Measurements from ENCODE around the gene TMEM256.

TMEM256 gene

DNA sequence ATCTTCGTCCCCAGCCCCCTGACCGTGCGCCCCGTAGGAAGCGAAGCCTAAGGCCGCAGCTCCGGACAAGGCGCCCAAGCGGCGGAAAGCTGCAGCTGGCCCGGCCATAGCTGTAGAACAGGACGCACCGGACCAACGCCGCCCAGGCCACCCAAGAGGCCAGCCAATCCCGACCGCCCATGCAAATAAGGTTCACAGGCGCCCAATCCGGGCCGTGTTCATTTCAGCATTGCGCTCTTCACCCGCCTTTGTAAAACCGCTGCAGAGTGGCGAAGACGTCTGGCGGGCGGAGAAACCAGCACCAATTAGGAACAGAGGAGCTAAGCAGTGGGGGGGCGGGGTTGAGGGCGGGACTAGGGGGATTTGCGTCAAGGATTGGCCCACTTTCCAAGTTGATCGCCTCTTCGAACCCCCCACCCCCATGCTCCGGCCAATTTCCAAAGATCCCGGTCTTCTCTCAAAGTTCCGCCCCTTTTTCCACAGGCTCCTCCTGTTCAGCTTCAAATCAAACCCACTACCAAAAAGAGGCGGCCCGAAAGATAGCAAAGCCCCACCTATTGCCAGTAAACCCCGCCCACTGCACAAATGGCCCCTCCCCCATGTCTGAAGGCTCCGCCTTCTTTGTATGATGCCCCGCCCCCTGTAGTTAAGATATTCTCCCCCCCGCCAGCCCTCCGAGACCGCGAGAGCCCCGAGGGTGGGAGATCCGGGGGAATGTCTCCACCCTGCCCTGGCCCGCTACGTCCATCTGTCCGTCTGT, at the start of gene TMEM256:
TMEM256 (minus strand) TSS at position 121 of the 760 bp plus-strand sequence; CDS start at position 108, 13 bp downstream.
- peak; percentile 100 for DNase-seq

DNA sequence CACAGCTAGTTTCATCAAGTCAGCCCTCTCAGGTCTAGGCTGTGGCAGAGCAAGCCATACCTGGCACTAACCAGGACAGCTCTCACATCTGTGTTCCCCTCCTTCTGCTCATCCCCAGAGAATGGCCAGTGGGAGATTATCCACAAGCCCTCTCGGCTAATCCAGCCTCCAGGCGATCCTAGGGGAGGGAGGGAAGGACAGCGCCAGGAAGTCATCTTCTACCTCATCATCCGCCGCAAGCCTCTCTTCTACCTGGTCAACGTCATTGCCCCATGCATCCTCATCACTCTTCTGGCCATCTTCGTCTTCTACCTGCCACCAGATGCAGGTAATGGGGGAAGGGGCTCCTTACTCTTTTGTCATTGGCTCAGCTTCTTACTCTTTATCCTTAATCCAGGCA, 44.6 kb upstream of the TMEM256 start:
- no peak for DNase-seq

- no peak for DNase-seq
These were observed 41.7 kb upstream of the TMEM256 start for GRCh38 chr17:7445619-7445968.

DNA sequence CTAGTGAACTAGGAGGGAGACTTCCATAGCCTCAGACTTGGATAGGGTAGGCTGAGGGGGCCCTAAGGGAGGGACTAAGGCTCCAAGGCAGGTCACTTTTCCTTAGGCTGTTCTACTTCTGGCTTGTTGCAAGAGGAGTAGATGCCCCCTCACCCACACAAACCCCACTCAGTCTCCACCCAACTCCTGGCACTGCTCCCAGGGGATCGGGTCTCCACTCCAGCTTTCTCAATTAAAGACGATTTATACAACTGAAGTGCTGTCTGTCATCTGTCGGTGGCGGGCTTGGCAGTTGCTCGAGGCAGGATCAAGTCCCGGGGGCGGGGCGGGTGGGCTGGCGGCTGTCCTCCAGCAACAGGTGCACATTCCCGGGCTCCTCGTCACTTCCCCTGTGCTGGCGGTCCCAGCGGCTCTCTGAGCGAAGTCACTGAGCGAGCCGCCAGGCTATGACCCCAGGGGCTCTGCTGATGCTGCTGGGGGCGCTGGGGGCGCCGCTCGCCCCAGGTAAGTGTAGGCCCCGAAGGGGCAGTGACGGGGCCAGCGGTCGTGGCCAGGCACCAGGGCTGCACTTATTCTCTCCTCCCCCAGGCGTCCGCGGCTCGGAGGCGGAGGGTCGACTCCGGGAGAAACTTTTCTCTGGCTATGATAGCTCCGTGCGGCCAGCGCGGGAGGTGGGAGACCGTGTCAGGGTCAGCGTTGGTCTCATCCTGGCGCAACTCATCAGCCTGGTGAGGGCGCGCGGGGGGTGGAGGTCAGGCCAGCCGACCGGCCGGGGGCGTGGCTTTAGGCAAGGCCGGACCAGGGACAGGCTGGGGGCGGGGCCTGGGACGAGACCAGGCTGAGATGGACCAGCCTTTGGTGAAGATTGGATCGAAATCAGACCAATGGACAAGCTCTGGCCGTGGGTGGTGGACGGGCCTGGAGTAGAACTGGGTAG, 41.1 kb upstream of the TMEM256 start, which contains the start of gene CHRNB1:
CHRNB1 (plus strand) TSS at position 380 of the 937 bp plus-strand sequence; CDS start at position 447, 67 bp downstream.
- peak; percentile 84 for DNase-seq

DNA sequence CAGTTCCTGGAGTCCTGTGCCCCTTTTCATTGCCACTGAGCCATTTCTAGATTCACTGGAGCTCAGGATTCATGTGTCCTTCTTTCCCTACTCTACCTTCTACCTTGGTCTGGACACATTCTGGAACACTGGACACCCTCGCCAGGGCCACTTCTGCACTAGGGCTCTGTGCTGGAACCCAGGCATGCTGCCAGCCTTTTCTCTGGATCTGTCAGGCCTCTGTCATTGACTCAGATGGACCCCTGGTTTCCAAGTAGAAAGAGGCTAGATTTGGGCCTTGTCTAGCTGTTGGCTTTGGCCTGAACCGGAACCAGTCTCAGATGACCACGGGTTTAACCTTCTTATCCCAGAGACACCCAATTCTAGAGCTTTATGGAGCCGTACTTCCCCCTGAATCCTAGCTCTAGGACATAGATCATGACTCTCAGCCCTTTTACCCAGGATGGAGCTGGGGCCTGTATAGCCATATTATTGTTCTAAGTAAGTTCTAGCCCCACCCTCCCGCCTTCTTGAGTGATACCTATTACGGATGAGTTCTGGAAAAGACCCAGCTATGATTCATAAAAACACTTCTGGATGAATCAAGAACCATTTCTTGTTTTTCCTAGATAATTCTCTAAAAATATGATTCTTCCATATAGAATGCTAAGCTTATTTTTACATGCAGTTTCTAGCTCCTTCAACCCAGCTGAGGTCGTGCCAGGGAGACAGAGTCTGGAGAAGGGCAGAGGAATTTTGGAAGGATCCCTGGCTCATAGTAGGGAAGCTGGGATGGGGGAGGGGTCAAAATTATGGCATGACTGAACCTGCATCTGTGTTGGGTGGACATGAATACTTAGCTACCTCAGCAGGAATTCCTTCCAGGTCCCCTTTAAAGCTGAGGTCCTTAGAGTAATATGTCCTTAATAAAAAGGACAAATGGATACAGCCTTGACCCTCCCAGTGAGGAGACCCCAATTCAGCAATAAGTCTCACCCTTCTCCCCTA, 39.9 kb upstream of the TMEM256 start:
- no peak for DNase-seq

DNA sequence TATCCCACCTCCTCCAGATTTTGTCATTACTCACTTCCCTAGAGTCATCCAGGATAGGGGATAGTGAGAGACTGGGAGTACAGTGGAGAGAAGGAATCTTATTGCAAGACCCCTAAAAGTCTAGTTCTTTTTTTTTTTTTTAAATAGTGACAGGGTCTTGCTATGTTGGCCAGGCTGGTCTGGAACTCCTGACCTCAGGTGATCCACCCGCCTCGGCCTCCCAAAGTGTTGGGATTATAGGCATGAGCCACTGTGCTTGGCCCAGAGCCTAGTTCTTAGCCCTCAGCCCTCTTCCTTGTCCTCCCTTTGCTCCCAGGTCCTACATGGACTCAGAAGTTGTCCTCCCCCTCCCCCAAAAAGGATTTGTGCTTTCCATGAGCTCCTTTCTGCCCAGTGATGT, 38.2 kb upstream of the TMEM256 start:
- no peak for DNase-seq

GRCh38 chr17:7441266-7441665, 37.4 kb upstream of the TMEM256 start:
- DNase-seq: no peak

DNA sequence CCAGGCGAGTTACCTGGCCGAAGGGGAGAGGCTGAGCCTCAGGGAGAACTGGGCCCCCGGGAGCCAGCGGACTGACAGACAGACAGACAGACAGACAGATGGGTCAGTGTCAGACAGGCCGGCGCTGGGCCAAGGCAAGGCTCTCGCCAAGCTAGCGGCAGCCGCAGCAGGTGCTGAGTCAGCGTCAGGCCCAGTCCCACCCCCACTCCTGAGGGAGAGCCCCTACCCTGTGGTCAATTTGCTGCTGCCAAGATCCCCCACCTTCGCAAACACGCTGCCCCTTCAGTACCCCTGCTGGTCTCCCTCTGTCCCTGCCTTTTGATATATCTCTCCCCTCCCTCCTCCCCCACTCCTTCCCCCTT, 36.9 kb upstream of the TMEM256 start:
- DNase-seq: peak; percentile 83

GRCh38 chr17:7440113-7440833, 36.4 kb upstream of the TMEM256 start:
- DNase-seq: peak; percentile 75

DNA sequence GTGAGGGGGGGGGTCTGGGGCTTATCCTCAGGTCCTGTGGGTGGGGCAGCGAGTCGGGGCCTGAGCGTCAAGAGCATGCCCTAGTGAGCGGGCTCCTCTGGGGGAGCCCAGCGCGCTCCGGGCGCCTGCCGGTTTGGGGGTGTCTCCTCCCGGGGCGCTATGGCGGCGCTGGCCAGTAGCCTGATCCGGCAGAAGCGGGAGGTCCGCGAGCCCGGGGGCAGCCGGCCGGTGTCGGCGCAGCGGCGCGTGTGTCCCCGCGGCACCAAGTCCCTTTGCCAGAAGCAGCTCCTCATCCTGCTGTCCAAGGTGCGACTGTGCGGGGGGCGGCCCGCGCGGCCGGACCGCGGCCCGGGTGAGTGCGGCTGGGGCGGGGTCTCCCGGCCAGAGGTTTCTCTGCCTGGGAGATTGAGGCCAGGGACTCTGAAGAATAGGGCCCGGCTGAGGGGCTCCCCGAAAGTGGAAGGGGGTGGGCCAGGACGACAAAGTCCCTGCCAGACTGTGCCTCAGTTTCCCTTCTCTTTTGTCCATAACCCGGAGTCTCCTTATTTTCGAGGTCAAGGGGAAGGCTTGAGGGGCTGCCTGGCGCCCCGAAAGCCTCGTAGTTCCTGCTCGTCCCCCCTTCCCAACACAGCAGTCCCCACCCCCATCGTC, 35.7 kb upstream of the TMEM256 start, which contains the start of gene FGF11:
FGF11 (plus strand) TSS at position 51 of the 651 bp plus-strand sequence; CDS start at position 160, 109 bp downstream.
- DNase-seq: no peak

GRCh38 chr17:7438656-7439460, 35.0 kb upstream of the TMEM256 start:
- DNase-seq: no peak

- DNase-seq: peak; percentile 76
These were observed 34.2 kb upstream of the TMEM256 start for GRCh38 chr17:7437950-7438614.

- no peak for DNase-seq
These were observed 33.5 kb upstream of the TMEM256 start for GRCh38 chr17:7437369-7437863.

DNA sequence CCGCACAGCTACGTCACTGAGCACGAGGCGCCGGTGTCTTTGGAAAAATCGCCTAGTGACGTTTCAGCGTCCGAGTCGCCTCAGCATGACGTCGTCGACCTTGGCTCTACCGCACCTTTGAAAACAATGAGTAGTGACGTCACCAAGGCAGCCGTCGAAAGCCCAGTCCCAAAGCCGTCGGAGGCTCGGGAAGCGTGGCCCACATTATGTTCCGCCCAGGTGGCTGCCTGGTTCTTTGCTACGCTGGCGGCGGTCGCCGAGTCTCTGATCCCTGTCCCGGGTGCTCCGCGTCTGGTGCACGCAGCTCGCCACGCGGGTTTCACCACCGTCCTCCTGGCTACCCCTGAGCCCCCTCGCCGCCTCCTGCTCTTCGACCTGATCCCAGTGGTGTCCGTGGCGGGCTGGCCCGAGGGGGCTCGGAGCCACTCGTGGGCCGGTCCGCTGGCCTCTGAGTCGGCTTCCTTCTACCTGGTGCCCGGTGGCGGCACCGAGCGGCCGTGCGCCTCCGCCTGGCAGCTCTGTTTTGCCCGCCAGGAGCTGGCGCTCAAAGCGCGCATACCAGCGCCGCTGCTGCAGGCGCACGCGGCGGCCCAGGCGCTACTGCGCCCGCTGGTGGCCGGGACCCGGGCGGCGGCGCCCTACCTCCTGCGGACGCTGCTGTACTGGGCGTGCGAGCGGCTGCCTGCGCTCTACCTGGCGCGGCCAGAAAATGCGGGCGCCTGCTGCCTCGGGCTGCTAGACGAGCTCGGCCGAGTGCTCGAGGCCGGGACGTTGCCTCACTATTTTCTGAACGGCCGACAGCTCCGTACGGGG, 32.9 kb upstream of the TMEM256 start:
- peak; percentile 83 for DNase-seq

DNA sequence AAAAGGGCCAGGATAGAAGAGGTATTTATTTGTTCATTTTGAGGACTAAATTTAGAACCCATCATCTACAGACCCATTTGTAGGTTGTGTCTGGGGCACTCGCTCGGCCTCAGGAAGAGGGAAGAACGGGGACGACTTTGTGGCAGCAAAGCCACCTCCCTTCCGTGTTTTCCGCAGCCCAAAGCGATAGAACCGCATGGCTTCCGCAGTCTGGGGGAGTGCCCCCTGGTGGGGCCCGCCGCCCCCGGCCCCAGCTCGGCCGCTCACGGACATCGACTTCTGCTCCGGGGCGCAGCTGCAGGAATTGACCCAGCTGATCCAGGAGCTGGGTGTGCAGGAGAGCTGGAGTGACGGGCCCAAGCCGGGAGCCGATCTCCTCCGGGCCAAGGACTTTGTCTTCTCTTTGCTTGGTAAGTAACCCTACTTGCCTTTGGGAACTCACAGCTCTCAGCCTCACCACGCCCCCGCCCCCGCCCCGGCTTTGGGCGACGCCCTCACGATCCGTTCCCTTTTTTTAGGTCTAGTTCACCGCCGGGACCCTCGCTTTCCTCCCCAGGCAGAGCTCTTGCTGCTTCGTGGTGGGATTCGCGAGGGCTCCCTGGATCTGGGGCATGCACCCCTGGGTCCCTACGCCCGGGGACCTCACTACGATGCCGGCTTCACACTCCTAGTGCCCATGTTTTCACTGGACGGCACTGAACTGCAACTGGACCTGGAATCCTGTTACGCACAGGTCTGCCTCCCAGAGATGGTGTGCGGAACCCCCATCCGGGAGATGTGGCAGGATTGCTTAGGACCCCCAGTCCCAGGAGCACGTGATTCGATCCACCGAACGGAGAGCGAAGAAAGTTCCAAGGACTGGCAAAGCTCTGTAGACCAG, 32.0 kb upstream of the TMEM256 start:
- peak; percentile 62 for DNase-seq

DNA sequence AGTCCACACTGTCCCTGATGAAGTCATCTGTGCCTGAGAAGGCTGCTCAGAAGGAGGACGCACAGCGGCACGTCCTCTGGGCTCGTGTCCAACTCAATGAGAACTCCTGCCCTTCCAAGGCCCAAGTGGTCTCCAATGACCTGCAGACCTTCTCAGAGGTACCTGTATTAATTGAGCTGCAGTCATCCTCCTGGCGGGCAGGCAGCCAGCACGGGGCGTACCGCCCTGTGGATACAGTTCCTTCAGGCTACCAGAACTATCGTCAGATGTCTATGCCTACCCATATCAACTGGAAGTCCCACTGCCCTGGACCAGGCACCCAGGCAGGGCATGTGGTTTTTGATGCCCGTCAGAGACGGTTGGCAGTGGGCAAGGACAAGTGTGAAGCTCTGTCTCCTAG, 28.4 kb upstream of the TMEM256 start:
- DNase-seq: no peak

DNA sequence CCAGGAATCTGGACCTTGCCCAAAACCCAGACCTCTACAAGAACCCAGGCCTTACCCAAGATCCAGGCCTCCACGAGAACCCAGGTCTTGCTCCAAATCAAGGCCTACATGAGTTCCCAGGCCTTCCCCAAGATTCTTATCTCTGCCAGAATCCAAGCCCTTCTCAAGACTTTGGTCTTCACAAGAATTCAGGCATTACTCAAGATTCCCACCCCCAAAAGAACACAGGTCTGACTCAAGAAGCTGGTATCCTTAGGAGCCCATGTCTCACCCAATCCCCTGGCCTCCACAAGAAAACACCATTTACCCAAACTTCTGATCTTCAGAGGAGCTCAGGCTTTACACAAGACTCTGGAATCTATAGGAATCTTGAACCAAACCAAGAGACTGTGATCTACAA, 27.3 kb upstream of the TMEM256 start:
- no peak for DNase-seq

GRCh38 chr17:7429722-7430121, 25.8 kb upstream of the TMEM256 start:
- no peak for DNase-seq
